NCI-H1694 (cell line): Measurements from ENCODE around the gene GBGT1.
A peak's percentile ranks its signal among the peaks of the same experiment; 100 is the strongest.

Experiments
- DNase-seq: peaks from one replicate; lab custom pipeline; 2025; lab: John Stamatoyannopoulos, UW

The GBGT1 gene

DNA sequence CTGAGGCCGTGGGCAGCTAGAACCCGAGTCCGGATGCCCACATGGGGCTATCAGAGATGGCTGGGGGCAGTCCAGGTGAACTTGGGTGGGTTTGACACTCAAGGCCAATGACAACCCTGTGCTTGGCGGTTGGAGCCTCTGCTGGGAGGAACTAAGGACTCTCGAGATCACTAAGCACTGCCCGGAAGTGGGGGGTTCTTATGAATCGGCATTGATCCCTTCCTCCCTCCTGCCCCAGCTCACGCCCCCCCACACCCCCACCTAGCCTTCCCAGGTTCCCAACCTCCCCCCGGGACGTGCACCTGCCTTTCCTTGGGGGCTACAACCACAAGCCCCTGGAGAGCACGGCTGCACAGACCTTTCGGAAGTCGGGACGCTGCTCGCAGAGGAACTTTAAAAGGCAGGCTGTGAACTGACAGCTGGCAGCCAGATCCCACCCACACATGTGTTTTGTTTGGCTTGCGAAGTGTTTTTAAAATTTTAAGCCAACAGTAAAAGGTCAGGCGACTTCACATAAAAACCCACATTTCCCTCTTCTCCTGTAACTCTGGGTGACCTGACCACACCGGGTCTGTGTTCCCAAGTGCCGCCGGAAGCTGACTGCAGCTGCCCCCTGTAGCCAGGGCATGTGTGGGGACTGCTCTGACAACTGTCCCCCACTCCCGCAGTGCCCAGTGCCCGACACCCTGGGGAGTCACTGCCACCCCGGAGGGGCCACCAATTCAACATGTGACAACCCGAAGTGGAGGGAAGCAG, 37.6 kb downstream of the GBGT1 start:
- peak; percentile 25 for DNase-seq

DNA sequence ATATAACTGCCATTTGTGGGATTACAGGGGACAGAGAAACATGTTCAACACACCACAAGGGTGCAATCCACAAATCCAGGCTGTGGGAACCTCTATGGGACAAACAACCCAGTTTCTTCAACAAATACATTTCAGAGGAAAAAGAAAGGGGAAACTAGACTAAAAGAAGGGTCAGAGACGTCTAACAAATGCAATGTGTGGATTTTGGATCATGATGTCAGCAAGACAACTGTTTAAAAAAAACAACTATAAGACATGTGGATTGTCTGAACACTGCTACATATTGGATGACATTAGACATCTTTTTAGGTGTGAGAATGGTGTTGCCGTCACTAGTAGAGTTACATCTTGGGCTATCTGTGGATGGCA, 38.8 kb downstream of the GBGT1 start:
- no peak for DNase-seq

DNA sequence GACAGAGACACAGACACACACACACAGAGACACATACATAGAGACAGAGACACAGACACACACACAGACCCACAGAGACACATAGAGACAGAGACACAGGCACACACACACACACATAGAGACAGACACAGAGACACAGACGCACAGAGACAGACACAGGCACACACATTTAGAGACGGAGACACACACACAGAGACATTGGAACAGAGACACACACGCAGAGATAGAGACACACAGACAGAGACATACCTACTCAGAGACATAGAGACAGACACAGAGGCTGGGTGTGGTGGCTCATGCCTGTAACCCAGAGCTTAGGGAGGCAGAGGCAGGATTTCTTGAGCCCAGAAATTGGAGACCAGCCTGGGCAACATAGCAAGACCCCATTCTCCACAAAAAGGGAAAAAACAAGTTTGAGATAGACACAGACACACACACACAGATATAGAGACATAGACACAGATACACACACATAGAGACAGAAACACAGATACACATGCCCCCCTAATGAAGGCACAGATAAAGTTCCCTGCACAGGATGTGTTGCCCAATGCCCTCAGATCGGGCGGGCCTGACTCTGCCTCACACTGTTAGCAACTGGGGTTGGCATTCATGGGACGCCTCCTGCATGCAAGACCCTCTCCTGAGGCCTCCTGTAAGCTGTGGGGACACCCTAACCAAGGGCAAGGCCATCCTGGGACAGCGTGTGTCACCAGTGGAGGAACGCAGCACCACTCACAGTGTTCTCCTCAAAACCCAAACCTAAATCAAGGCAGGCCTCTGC, 39.4 kb downstream of the GBGT1 start:
- DNase-seq: no peak

DNA sequence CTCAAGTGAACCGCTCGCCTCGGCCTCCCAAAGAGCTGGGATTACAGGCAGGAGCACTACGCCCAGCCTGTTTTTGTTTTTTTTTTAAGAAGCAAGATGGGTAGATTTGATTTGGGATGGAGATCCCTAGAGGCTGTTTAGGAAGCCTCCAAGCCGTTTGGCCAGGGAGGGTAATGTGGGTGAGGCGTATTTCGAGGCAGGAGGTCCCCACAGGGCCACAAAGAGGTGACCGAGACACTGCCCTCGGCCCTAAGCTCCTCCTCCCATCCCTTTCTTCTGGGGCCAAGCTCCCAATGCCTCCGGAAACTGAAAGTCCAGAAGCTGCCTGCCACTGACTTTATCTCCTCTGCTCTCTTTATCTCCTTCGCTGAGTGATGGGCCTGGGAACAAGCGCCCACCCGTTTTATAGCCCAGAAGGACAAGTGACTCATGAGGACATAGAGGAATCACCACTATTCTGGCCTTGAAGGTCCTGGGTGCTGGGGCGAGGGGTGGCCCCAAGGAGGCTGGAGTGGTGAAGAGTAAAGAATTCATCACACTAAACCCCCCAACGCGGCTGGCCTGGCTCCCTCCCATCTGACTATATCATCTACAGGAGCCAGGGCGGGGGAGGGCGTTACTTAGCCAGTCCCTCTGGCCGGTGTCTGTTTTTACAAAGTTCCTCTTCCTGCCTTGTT, 40.6 kb downstream of the GBGT1 start:
- DNase-seq: no peak

DNA sequence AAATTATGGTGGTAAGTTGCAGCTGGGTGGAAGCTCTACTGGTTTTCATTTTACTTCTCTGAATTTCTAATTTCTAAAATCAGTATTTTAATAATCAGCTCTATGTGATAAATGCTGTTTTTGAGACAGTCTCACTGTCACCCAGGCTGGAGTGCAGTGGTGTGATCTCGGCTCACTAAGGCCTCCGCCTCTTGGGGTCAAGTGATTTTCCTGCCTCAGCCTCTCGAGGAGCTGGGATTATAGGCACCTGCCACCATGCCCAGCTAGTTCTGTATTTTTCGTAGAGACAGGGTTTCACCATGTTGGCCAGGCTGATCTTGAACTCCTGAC, 41.1 kb downstream of the GBGT1 start:
- DNase-seq: no peak

DNA sequence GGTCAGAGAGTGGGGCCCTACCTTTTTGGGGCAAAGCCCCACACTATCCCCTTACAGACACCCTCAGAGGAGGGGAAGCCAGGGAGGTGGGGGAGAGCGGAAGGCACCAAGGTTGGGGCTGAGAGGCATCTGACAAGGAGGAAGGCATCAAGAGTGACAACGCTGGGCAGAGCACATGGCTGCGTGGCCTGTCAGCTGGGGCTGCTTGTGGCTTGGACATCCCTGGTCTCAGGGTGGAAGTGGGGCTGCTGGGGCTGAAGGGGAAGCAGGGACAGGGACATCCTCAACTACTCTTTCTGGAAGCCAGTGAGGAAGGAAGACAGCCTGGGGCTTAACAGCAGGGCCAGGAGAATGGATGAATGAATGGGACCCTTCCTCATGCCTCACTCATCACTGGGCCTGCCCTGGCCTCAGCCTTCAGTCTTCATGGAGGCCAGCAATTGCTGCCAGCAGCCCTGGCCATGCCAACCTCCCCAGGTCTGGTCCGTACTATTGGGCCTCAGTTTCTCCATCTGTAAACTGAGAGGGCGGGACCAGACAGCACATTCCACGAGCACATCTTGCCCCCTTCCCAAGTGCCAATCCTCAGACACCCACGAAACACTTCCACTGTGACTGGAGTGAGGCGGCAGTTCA, 41.7 kb downstream of the GBGT1 start:
- DNase-seq: no peak

DNA sequence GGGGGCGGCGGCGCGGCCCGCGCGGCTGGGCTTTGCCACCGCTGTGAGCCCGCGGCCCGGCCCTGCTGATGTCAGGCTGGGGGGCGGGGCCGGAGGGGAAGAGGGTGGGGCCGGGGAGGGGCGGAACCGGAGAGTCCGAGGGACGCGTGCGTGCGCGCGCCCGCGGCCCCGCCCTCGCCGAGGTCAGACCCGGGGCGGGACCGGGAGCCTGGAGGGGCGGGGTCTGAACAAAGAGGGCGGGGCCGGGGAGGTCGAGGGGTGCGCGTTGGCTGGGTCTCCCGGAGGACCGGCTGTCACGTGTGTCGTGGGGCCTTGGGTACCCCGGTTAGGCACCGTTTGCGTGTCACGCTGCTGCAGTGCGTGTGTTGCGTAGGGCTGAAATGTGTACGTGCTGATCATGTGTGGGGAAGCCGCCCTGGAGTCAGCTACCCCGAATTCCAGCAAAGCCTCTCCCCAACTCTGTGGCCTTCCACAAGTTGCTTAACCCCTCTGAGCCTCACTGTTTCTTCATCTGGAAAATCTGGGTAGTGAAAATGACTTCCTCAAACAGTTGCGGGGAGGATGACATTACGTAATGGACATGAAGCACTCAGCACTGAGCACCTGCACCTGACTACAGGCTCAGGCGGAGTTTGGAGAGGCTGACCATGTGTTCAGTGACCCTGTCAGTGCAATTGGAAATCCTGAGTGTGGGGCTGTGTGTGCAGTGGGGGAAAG, 42.4 kb downstream of the GBGT1 start, which contains the start of gene RALGDS:
TSS of gene RALGDS (minus strand) at position 43 of the 717 bp plus-strand sequence. CDS start 86 bp downstream, outside the sequence.
- peak; percentile 21 for DNase-seq

DNA sequence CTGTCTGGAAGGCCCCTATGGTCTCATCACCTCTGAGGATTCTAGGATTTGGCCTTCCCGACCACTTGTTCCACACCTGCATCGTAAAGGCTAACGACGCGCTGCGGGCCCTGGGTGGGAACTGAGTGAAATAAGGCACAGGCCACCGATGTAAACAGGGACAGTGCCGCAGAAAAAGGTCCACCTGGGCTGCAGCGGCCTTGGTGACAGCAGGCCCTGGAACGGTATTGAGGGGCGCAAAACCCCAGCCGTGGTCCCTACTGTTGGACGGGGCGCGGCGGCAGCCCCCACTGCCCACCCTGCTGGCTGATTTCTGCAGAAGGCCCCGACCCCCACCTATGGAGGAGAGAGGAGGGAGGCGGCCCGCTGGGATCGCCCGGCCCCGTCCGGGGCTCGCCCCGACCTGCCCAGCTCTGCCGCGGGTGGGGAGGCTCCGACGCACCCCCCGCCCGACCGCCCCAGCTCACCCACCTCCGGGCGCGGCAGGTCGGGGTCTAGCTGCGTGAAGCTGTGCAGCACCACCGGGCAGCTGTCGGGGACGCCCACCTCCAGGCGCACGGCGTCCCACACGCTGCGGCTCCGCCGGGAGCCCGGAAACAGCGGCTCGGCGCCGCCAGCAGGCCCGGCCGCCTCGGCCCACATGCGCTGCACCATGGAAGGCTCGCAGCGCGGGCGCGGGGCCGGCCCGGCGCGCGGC, 43.1 kb downstream of the GBGT1 start:
- no peak for DNase-seq

DNA sequence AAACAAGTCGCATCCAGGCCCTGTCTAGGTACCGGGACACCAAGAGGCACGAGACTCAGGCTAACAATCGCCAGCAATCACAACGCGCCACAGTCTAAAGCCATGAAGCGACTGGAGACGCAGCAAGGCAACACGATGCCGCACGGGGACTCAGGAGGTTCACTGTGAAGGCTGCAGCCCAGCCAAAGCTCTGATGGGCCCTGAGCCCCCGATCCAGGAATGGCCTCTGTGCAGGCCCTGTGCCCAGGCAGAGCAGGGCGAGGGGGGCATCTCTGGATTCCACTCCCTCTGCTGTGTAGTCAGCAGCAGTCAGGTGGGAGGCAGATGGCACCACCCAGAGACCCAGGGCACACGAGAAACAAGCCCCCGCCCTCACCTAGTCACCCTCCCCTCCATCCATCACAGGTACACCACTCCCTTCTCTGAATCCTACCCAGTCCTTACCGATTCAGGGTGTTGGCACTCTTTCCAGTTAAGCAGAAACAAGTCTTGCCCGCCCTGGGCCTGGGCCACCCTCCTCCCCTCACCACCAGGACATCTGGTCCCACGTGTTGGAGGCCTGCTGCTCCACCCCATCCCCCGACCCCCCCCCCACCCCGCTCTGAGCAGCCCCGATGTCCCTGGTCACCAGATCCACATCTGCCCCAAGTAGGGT, 43.7 kb downstream of the GBGT1 start:
- peak; percentile 37 for DNase-seq

DNA sequence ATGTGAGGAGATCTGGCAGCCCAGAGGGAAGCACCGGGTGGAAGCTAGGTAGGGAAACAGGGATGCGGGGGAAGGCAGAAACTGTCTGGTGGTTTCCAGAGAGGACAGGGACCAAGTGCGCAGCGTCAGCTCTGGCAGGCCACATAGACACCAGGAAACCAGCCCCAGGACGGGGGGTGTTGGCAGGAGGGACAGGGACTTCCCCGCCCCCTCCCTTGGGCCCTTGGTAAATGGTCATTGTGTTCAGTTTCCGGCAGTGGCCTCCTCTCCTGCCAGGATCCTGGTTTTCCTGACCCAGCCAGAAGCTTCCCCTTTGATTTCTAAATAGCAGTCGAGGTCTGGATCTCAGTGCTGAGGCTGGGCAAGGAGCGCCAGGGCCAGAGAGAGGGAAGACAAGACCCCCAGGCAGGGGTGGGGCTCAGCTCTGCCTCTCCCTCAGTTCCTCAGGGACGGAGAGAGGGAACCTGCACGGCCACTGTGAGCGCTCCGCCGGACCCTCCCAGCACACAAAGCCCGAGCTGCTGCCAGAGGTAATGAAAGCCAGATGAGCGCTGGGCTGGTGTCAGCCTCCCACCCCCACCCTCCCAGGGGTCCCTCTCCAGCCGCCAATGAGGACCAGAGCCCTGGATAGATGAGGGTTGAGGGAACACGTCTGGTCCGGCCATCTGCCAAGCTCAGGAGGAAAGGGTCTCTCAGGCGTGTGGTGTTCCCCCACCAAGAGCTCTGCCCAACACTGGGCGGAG, 44.4 kb downstream of the GBGT1 start:
- DNase-seq: no peak

DNA sequence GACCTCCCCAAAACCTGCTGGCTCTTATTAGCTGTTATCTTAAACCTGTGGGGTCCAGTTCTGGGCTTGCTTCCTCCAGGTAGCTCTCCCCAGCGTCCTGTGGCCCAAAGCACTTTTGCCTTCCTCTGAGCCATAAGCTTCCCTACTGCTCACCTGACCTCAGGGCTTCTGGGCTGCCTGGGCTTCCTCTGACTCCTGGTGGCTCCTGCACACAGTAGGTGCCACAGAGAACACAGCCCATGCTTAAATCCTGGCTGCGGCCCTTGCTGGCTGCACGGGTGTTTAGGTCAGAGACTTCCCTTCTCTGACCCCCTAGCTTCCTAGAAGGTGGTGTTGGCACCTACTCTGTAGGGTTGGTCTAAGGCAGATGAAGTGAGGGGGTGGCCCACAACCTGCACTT, 45.1 kb downstream of the GBGT1 start:
- DNase-seq: no peak

DNA sequence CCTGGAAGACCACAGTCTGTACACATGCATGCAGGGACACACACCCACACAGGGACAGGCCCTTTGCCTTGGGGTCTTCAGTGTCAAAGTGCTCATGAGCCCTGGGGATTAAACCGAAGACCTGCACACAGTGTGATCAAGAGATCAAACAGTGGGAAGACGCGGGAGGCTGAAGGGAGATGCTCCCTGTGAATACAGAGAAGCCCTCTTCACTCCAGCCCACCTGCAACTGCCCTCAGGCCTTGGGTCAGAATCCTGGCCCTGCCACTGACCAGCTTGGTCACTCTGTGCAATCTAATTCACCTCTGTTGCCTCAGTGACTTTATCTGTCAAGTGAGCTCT, 45.6 kb downstream of the GBGT1 start:
- no peak for DNase-seq

DNA sequence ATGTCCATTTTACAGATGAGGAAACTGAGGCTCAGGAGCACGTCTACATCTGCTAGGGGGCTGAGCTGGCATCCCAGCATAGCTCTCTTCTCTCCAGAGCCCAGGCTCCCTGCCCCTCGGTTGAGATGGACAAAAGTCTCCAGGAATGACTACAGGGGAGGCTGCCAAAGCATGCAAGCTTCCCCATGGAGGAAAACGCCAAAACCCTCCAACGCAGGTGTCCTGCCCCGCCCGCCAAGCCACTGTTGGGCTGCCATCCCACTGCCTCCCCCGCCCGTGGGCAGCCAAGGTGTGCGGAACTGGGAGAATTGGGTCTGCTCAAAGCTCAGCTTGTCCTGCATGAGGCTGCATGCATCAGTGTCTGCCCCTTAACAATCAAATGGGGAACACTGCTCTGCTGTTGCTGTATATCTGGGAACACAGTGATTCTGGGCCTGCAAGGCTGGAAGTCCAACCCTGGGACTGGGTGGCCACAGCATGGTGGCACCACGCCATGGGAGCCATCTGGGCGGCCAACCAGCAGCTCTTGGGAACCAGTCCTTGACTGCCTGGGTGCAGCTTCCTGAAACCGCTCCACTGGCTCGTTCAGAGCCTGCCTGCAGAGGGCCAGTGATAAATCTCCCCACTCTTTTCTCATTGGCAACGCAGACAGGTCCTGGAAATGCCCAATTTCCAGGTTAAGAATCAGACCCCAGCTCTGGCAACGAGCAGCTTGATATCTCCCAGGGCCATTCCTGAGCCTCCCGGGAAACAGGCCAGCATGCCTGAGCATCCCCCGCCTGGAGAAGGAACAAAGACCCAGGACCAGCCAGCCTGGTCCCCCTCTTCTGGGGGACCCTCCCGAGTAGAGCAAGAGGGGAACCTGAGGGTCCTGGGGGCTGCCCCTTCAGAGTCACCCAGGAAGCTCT, 46.2 kb downstream of the GBGT1 start:
- no peak for DNase-seq

DNA sequence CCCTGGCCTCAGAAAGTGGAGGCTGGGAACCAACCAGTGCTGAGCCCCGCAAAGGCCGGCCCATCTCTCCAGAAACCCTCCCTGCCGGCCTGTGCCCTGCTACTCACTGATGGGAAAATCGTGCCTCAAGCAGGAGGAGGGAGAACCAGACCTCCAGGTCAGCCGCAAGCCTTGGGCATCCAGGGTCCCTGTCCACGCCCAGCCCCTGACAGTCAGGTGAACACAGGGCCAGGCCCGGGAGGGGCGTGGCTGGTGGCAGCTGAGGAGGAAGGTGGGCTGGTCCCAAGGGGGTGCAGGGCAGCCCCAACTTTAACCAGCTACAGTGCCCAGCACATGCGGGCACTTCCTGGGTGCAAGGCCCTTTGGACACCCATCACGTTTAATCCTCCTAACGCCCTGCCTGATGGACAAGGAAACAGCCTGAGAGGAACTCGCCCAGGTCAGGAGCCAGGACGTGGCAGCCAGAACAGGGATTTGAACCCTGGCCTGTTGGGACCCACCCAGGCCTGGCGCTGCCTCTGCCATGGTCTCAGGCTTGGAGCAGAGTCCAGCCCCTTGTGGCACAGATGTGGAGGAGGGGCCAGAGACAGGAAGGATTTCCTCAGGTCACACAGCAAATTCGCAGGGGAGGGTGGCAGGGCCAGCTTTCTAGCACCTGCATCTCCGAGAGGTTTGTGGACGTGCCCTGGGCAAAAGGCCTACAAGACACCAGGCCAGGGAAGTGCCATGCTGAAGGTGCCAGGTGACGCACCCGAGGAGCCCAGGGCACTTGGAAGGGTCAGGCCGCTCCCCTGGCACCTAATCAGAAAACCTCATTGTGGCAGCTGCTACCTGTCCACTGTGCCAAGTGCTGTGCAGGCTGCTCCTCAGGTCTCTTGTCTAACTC, 47.1 kb downstream of the GBGT1 start:
- no peak for DNase-seq

DNA sequence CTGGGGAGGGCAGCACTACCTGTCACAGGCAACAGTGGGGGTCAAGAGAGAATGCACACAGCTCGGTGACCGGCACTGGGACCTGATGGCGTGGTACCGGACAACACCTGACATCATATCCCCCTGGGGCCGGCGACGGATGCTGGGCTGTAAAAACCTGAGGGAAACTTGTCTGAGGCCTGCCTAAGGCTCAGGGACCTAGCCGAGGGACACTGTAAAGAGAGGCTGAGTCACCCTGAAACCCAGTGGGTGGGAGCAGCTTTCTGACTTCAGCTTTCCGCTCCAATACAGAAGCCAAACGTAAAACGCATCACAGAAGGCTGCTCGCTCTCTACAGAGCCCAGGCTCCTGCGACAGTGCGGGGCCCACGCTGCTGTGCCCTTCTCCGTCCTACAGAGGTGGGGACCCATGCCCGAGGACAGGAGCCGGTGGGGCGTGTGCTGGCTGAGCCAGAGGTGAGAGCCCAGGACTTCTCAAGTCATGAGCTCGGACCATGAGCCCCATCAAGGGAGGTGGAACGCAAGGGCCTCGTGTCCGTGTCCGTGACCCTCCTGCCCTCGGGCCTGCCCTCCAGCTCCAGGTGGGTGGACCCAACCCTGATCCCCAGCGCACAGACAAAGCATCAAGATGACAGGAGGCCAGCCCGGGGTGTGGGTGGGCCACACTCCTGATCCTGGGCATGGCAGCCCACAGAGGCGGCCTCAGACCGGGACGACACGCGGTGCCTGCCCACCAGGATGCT, 47.9 kb downstream of the GBGT1 start:
- DNase-seq: no peak

DNA sequence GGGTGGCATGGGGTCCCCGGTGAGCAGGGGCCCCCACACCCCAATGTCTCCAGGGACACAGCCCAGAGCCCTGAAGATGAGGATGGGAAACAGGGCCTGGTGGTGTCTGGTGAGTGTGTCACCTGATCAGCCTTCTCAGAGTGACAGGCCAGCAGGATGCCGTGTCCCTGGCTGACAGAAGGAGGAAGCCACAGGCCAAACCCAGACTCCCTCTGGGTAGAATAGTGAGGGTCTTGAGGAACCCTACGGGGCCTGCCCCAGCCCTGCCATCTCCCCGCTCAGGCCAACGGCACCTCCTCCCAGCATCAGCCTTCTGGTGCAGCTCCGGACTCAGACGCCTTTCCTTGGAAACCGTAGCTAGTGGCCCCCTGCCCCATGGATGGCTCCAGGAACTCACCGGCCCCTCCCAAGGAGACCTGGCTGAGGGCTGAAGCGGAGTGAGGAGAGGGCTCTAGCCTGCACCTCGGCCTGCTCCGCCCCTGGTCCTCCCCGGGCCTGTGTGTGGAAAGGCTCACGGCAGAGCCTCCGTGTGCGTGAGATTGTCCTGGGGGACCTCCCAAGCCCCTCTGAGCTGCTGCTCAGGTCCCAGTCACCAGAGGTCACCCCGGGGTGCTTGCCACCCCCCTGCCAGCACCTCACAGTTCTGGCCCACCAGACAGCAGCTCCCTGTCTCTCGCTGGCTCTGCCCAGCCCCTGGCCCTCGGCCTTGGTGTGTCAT, 48.7 kb downstream of the GBGT1 start:
- no peak for DNase-seq
